ENCODE data around the gene ASXL2.

ASXL2 gene

DNA sequence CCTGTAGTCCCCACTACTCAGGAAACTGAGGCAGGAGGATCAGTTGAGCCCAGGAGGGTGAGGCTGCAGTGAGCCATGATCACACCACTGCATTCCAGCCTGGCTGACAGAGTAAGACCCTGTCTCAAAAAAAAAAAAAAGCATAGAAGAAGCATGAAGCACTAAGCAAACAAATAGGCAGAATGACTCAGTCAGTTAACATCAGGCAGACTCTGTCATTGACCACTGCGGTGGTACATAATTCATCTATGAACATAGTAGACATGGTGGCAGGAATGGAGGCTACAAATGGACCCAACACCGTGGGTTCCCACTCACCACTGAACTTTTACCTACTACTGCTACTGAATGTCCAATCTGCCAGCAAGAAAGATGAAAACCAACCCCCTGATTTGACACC is 7.6 kb upstream of the ASXL2 start:
- Histone ChIP-seq H2AFZ (ENCODE audit: low read depth, low read length) (no peak overlapping the region), H3K27me3 (ENCODE audit: low read depth, low read length) (no peaks in the 10 kb centered on the region), H3K4me2 (ENCODE audit: low read length) (no peak overlapping the region), H3K9ac (ENCODE audit: low read length) (no peak overlapping the region), H4K20me1 (ENCODE audit: insufficient read depth, low read length) (no peaks in the 10 kb centered on the region), H3K36me3 (replicated peaks; ENCODE audit: low read depth, low read length) (no peaks in the 10 kb centered on the region), H3K4me3 (ENCODE audit: low read length) (no peak overlapping the region), H3K27ac (ENCODE audit: low read length) (no peak overlapping the region), H3K9me3 (ENCODE audit: insufficient read depth, low read length) (no peaks in the 10 kb centered on the region), H3K4me1 (ENCODE audit: low read length) (no peaks in the 10 kb centered on the region), H3K79me2 (ENCODE audit: low read length) (no peaks in the 10 kb centered on the region)
- no peak for TF ChIP-seq EZH2phosphoT487 (IDR thresholded peaks at IDR 0.05; ENCODE audit: low read depth)
- TF ChIP-seq, protein P1, sequence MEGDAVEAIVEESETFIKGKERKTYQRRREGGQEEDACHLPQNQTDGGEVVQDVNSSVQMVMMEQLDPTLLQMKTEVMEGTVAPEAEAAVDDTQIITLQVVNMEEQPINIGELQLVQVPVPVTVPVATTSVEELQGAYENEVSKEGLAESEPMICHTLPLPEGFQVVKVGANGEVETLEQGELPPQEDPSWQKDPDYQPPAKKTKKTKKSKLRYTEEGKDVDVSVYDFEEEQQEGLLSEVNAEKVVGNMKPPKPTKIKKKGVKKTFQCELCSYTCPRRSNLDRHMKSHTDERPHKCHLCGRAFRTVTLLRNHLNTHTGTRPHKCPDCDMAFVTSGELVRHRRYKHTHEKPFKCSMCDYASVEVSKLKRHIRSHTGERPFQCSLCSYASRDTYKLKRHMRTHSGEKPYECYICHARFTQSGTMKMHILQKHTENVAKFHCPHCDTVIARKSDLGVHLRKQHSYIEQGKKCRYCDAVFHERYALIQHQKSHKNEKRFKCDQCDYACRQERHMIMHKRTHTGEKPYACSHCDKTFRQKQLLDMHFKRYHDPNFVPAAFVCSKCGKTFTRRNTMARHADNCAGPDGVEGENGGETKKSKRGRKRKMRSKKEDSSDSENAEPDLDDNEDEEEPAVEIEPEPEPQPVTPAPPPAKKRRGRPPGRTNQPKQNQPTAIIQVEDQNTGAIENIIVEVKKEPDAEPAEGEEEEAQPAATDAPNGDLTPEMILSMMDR (IDR thresholded peaks at IDR 0.05; ENCODE audit: low read depth, low read length), result no peak

GRCh38 chr2:25881764-25882163 is 3.5 kb upstream of the ASXL2 start:
- Histone ChIP-seq H3K4me1 (ENCODE audit: low read length) (peaks cover 8% of the 10 kb centered on the region), H3K9ac (ENCODE audit: low read length) (no peak overlapping the region), H3K4me3 (ENCODE audit: low read length) (no peak overlapping the region), H2AFZ (ENCODE audit: low read depth, low read length) (no peak overlapping the region), H3K27me3 (ENCODE audit: low read depth, low read length) (no peaks in the 10 kb centered on the region), H4K20me1 (ENCODE audit: insufficient read depth, low read length) (peaks cover 4% of the 10 kb centered on the region; the same call in 1 of the 2 replicates), H3K79me2 (ENCODE audit: low read length) (peaks cover 14% of the 10 kb centered on the region), H3K9me3 (ENCODE audit: insufficient read depth, low read length) (no peaks in the 10 kb centered on the region), H3K36me3 (replicated peaks; ENCODE audit: low read depth, low read length) (no peaks in the 10 kb centered on the region), H3K4me2 (ENCODE audit: low read length) (no peak overlapping the region), H3K27ac (ENCODE audit: low read length) (no peak overlapping the region)
- TF ChIP-seq EZH2phosphoT487 (IDR thresholded peaks at IDR 0.05; ENCODE audit: low read depth), result no peak
- TF ChIP-seq, protein P1 (IDR thresholded peaks at IDR 0.05; ENCODE audit: low read depth, low read length), result no peak

GRCh38 chr2:25879133-25879730 is 945 bp upstream of the ASXL2 start:
- Histone ChIP-seq H2AFZ (ENCODE audit: low read depth, low read length) (peak overlapping the region; percentile 90), H3K9ac (ENCODE audit: low read length) (peak overlapping the region; percentile 87), H3K27ac (ENCODE audit: low read length) (peak overlapping the region; percentile 58)

More at GRCh38 chr2:25879133-25879730, 945 bp upstream of the ASXL2 start:
- H3K36me3 ChIP-seq (replicated peaks; ENCODE audit: low read depth, low read length), result no peaks in the 10 kb centered on the region
- H4K20me1 ChIP-seq (ENCODE audit: insufficient read depth, low read length), result peaks cover 8% of the 10 kb centered on the region; the same call in 1 of the 2 replicates
- no peaks in the 10 kb centered on the region for H3K9me3 ChIP-seq (ENCODE audit: insufficient read depth, low read length)
- no peaks in the 10 kb centered on the region for H3K27me3 ChIP-seq (ENCODE audit: low read depth, low read length)
- H3K4me1 ChIP-seq (ENCODE audit: low read length), result peaks cover 14% of the 10 kb centered on the region
- H3K4me2 ChIP-seq (ENCODE audit: low read length), result peak overlapping the region; percentile 93
- TF ChIP-seq EZH2phosphoT487 (IDR thresholded peaks at IDR 0.05; ENCODE audit: low read depth), result no peak
- TF ChIP-seq, protein P1 (IDR thresholded peaks at IDR 0.05; ENCODE audit: low read depth, low read length), result no peak
- H3K4me3 ChIP-seq (ENCODE audit: low read length), result peak overlapping the region; percentile 88
- peaks cover 39% of the 10 kb centered on the region for H3K79me2 ChIP-seq (ENCODE audit: low read length)
